ENCODE measurements around the gene CITED2.
A peak's percentile ranks its signal among the peaks of the same experiment; 100 is the strongest.

The CITED2 gene

GRCh38 chr6:139329224-139329623, 45.2 kb downstream of the CITED2 start:
- no peak for DNase-seq

- DNase-seq: no peak
Observed at GRCh38 chr6:139327038-139327437, 47.4 kb downstream of the CITED2 start.

GRCh38 chr6:139325686-139326085, 48.8 kb downstream of the CITED2 start:
- no peak for DNase-seq

GRCh38 chr6:139325125-139325524, 49.3 kb downstream of the CITED2 start:
- DNase-seq: no peak

- no peak for DNase-seq
Observed at GRCh38 chr6:139324301-139324555, 50.2 kb downstream of the CITED2 start.

GRCh38 chr6:139323511-139324300, 50.7 kb downstream of the CITED2 start:
- DNase-seq: peak; percentile 33 to 95 (median 63)

Measured in T-helper 1 cell (primary cell).